Liver (tissue), 9 donors: ENCODE measurements around the gene SRC. TPM values are rescaled to one million over a fixed set of nuclear protein-coding genes. Genes with fewer than 3 reads are reported as not detected.

Source experiments
- DNase-seq: peaks from one replicate; pipeline ENCODE4 v3.0.0-alpha.2; 2017; ENCODE audit warnings: low spot score
- H3K27ac ChIP-seq, 2 donors: one replicate each; pipeline ENCODE4 v1.7.0; 2013; ENCODE audit warnings: inconsistent platforms in 2 of 2, low read length in 2 of 2, control low read depth in 1 of 2, low read depth in 1 of 2, mild to moderate bottlenecking in 1 of 2
- H3K27me3 ChIP-seq, 4 donors: one replicate each; pipeline versions ENCODE4 v1.6.1 to v1.7.0; 2013; ENCODE audit warnings: low read length in 3 of 4, inconsistent platforms in 1 of 4, mild to moderate bottlenecking in 1 of 4, moderate library complexity in 1 of 4; ENCODE audit not compliant: control insufficient read depth in 4 of 4, insufficient read depth in 4 of 4
- H3K36me3 ChIP-seq, 4 donors: one replicate each; pipeline versions ENCODE4 v1.6.1 to v1.7.0; 2013; ENCODE audit warnings: low read length in 3 of 4, mild to moderate bottlenecking in 3 of 4, low read depth in 1 of 4, moderate library complexity in 1 of 4; ENCODE audit not compliant: control insufficient read depth in 4 of 4, insufficient read depth in 3 of 4
- H3K4me1 ChIP-seq, 4 donors: one replicate each; pipeline versions ENCODE4 v1.6.1 to v1.7.0; 2013; ENCODE audit warnings: low read length in 3 of 4, mild to moderate bottlenecking in 3 of 4, moderate library complexity in 1 of 4; ENCODE audit not compliant: control insufficient read depth in 4 of 4, insufficient read depth in 4 of 4
- H3K4me3 ChIP-seq, 3 donors: one replicate each; pipeline versions ENCODE4 v1.6.1 to v1.7.0; 2013; ENCODE audit warnings: low read length in 3 of 3, control low read depth in 1 of 3, low read depth in 1 of 3, mild to moderate bottlenecking in 1 of 3
- H3K9ac ChIP-seq, 2 donors: one replicate each; pipeline ENCODE4 v1.7.0; 2013; ENCODE audit warnings: low read length in 2 of 2, mild to moderate bottlenecking in 2 of 2, moderate library complexity in 2 of 2, control low read depth in 1 of 2, low read depth in 1 of 2
- H3K9me3 ChIP-seq, 4 donors: one replicate each; pipeline versions ENCODE4 v1.6.1 to v1.7.0; 2013; ENCODE audit warnings: low read length in 3 of 4; ENCODE audit not compliant: control insufficient read depth in 4 of 4
- CTCF ChIP-seq: fragments of 150-350 bp; IDR thresholded peaks from 2 replicates; pipeline ENCODE4 v1.5.1; 2017; ENCODE audit warnings: improper control_type of control experiment, low read depth, low read length; ENCODE audit not compliant: missing input control
- EGR1 ChIP-seq, 2 donors: IDR thresholded peaks; 2 replicates each; pipeline ENCODE4 v1.6.1; 2016 to 2018; ENCODE audit warnings: antibody characterized with exemption in 2 of 2, low read depth in 2 of 2
- FOXA1 ChIP-seq: IDR thresholded peaks from 2 replicates; pipeline ENCODE4 v1.6.1; 2016; ENCODE audit warnings: antibody characterized with exemption
- FOXA2 ChIP-seq: IDR thresholded peaks from 2 replicates; pipeline ENCODE4 v1.6.1; 2016; ENCODE audit warnings: antibody characterized with exemption
- GABPA ChIP-seq, 2 donors: IDR thresholded peaks in 1 of 2; conservative IDR thresholded peaks in 1 of 2; 2 replicates each; pipeline ENCODE4 v1.6.1; 2016; ENCODE audit warnings: antibody characterized with exemption in 2 of 2, mild to moderate bottlenecking in 1 of 2, moderate library complexity in 1 of 2
- HNF4A ChIP-seq, 2 donors: conservative IDR thresholded peaks; 2 replicates each; pipeline ENCODE4 v1.6.1; 2016; ENCODE audit warnings: antibody characterized with exemption in 2 of 2, mild to moderate bottlenecking in 2 of 2
- HNF4G ChIP-seq: IDR thresholded peaks from 2 replicates; pipeline ENCODE4 v1.6.1; 2016; ENCODE audit warnings: antibody characterized with exemption
- JUND ChIP-seq, 2 donors: IDR thresholded peaks; 2 replicates each; pipeline ENCODE4 v1.6.1; 2016; ENCODE audit warnings: antibody characterized with exemption in 2 of 2
- NR2F2 ChIP-seq: IDR thresholded peaks from 2 replicates; pipeline ENCODE4 v1.6.1; 2016; ENCODE audit warnings: antibody characterized with exemption
- RAD21 ChIP-seq, 2 donors: IDR thresholded peaks; 2 replicates each; pipeline ENCODE4 v1.6.1; 2016; ENCODE audit warnings: antibody characterized with exemption in 2 of 2, mild to moderate bottlenecking in 2 of 2
- REST ChIP-seq: IDR thresholded peaks from 2 replicates; pipeline ENCODE4 v1.6.1; 2016; ENCODE audit warnings: antibody characterized with exemption, mild to moderate bottlenecking
- RXRA ChIP-seq, 2 donors: IDR thresholded peaks; 2 replicates each; pipeline ENCODE4 v1.6.1; 2017 to 2018; ENCODE audit warnings: antibody characterized with exemption in 2 of 2, mild to moderate bottlenecking in 1 of 2
- SP1 ChIP-seq: IDR thresholded peaks from 2 replicates; pipeline ENCODE4 v1.6.1; 2018; ENCODE audit warnings: antibody characterized with exemption, mild to moderate bottlenecking
- TAF1 ChIP-seq: conservative IDR thresholded peaks from 2 replicates; pipeline ENCODE4 v1.6.1; 2016; ENCODE audit warnings: antibody characterized with exemption, mild to moderate bottlenecking
- YY1 ChIP-seq: IDR thresholded peaks from 2 replicates; pipeline ENCODE4 v1.6.1; 2016; ENCODE audit warnings: antibody characterized with exemption, mild to moderate bottlenecking
- ZBTB33 ChIP-seq: IDR thresholded peaks from 2 replicates; pipeline ENCODE4 v1.6.1; 2016; ENCODE audit warnings: antibody characterized with exemption
- WGBS: extraction: QIAGEN DNeasy Blood & Tissue Kit; methylation state at CpG from one replicate; pipeline ENCODE4 v1.1.7; 2013; 5-methylcytosine and 5-hydroxymethylcytosine counted together
- polyA plus RNA-seq, 2 donors: library from polyadenylated mRNA; stranded (reverse) in 1 of 2; unstranded in 1 of 2; fragments of 200-250 nt in 1 of 2; fragments of >200 nt in 1 of 2; fragmentation: Nextera tagmentation in 1 of 2; extraction: Ambion mirVana in 1 of 2; gene quantifications; one replicate each; pipeline versions ENCODE4 v1.2.1 to v1.2.3, GENCODE V29; 2013 to 2015
- total RNA-seq, 2 donors: library from RNA; depleted of rRNA; stranded (reverse); fragments of >200 nt; gene quantifications; one replicate each; pipeline ENCODE4 v1.2.3, GENCODE V29; 2014
- TF ChIP-seq, protein P1 (sequence below): IDR thresholded peaks from 2 replicates; pipeline ENCODE4 v1.6.1; 2016; ENCODE audit warnings: antibody characterized with exemption
- TF ChIP-seq, protein P2 (sequence below): IDR thresholded peaks from 2 replicates; pipeline ENCODE4 v1.6.1; 2016; ENCODE audit warnings: antibody characterized with exemption
- donor health status: healthy.
- donor health status: healthy.
- donor health status: healthy.
- donor health status: healthy.
- donor health status: healthy.

SRC gene
- total and polyA plus RNA-seq, 4 donors: 3.3 to 21.2 (median 5.4) TPM

GRCh38 chr20:37417617-37418467 is 71.9 kb downstream of the SRC start:
- 64% methylated on average over 22 of the region's 22 CpGs for WGBS
- peaks cover 0 to 5% (median 1%) of the 10 kb centered on the region in 4 donors for H3K27me3 ChIP-seq

DNA sequence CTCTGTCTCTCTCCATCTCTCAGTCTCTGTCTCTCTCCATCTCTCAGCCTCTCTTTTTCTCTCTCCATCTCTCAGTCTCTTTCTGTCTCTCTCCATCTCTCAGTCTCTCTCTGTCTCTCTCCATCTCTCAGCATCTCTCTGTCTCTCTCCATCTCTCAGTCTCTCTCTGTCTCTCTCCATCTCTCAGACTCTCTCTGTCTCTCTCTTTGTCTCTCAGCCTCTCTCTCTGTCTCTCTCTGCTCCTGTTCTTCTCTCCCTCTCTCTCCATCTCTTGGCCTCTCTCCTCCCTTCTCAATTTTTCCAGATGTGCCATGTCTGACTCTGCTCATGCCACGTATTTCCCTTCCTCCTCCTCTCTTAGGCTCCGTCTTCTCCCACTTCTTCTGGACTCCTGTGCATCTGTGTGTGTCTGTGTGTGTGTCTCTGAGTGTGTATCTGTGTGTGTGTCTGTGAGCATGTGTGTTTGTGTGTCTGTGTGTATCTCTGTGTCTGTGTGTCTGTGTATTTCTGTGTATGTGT is 72.7 kb downstream of the SRC start:
- H3K9ac ChIP-seq: no peak overlapping the region
- H3K4me3 ChIP-seq: no peak overlapping the region
- no peak for DNase-seq
- WGBS: 51% methylated on average over 2 of the region's 2 CpGs
- no peaks in the 10 kb centered on the region for H3K9me3 ChIP-seq
- no peak overlapping the region for H3K27ac ChIP-seq
- H3K27me3 ChIP-seq: peaks cover 0 to 7% (median 1%) of the 10 kb centered on the region in 4 donors
- no peaks in the 10 kb centered on the region for H3K36me3 ChIP-seq
- H3K4me1 ChIP-seq: no peaks in the 10 kb centered on the region
- TF ChIP-seq TAF1 (no peak), GABPA (IDR thresholded peaks at IDR 0.05 in 1 of 2, conservative IDR thresholded peaks at IDR 0.05 in 1 of 2) (no peak), HNF4G (no peak), FOXA2 (no peak), SP1 (no peak), YY1 (no peak), RAD21 (IDR thresholded peaks at IDR 0.05) (no peak), JUND (IDR thresholded peaks at IDR 0.05) (no peak), NR2F2 (no peak), ZBTB33 (no peak), HNF4A (conservative IDR thresholded peaks at IDR 0.05) (no peak), EGR1 (IDR thresholded peaks at IDR 0.05; ENCODE audit: low read depth in 2 of 2) (no peak), CTCF (no peak), FOXA1 (no peak), RXRA (IDR thresholded peaks at IDR 0.05) (no peak), REST (no peak)
- TF ChIP-seq, protein P1, sequence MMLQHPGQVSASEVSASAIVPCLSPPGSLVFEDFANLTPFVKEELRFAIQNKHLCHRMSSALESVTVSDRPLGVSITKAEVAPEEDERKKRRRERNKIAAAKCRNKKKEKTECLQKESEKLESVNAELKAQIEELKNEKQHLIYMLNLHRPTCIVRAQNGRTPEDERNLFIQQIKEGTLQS: no peak
- TF ChIP-seq, protein P2, sequence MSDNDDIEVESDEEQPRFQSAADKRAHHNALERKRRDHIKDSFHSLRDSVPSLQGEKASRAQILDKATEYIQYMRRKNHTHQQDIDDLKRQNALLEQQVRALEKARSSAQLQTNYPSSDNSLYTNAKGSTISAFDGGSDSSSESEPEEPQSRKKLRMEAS: no peak

More at GRCh38 chr20:37417617-37418467, 71.9 kb downstream of the SRC start:
- H3K27ac ChIP-seq: no peak overlapping the region
- no peaks in the 10 kb centered on the region for H3K9me3 ChIP-seq
- DNase-seq: no peak
- no peak overlapping the region for H3K4me3 ChIP-seq
- TF ChIP-seq NR2F2 (no peak), TAF1 (no peak), SP1 (no peak), GABPA (IDR thresholded peaks at IDR 0.05 in 1 of 2, conservative IDR thresholded peaks at IDR 0.05 in 1 of 2) (no peak), RXRA (IDR thresholded peaks at IDR 0.05) (no peak), RAD21 (IDR thresholded peaks at IDR 0.05) (no peak), HNF4A (conservative IDR thresholded peaks at IDR 0.05) (no peak), FOXA2 (no peak), YY1 (no peak), JUND (IDR thresholded peaks at IDR 0.05) (no peak), FOXA1 (no peak)
- TF ChIP-seq, protein P2: no peak
- H3K9ac ChIP-seq: no peak overlapping the region
- no peaks in the 10 kb centered on the region for H3K4me1 ChIP-seq
- H3K36me3 ChIP-seq: no peaks in the 10 kb centered on the region
